Psoas muscle (tissue), 8 donors: ENCODE data around the gene MARF1. TPM values are rescaled to one million over a fixed set of nuclear protein-coding genes. Genes with fewer than 3 reads are reported as not detected.

Source experiments
- ATAC-seq, 4 donors: fragments of 200-7000 bp; cut with Tn5 transposase; one replicate each; pipeline ENCODE4 v1.9.1; 2020; ENCODE audit warnings: moderate library complexity in 3 of 4, mild to moderate bottlenecking in 2 of 4
- DNase-seq, 2 donors: peaks; one replicate each; pipeline ENCODE4 v3.0.0-alpha.2; 2020
- H3K27ac ChIP-seq: fragments of 200-600 bp; one replicate; pipeline ENCODE4 v1.8.0; 2022
- H3K27me3 ChIP-seq, 3 donors: fragments of 200-600 bp in 1 of 3; one replicate each; pipeline versions ENCODE4 v1.6.1 to v1.8.0; 2013 to 2022; ENCODE audit warnings: low read length in 2 of 3, mild to moderate bottlenecking in 2 of 3, moderate library complexity in 1 of 3; ENCODE audit not compliant: insufficient read depth in 3 of 3
- H3K36me3 ChIP-seq, 2 donors: fragments of 200-600 bp in 1 of 2; one replicate each; pipeline versions ENCODE4 v1.6.1 to v1.8.0; 2013 to 2022; ENCODE audit warnings: low read depth in 1 of 2, mild to moderate bottlenecking in 1 of 2, moderate library complexity in 1 of 2; ENCODE audit not compliant: insufficient read depth in 1 of 2
- H3K4me1 ChIP-seq: fragments of 200-600 bp; one replicate; pipeline ENCODE4 v1.8.0; 2022
- H3K4me3 ChIP-seq: fragments of 200-600 bp; one replicate; pipeline ENCODE4 v1.8.0; 2022; ENCODE audit warnings: mild to moderate bottlenecking
- H3K9me3 ChIP-seq: fragments of 200-600 bp; one replicate; pipeline ENCODE4 v1.8.0; 2022
- WGBS, 3 donors: extraction: QIAGEN DNeasy Blood & Tissue Kit; methylation state at CpG; one replicate each; pipeline versions ENCODE4 v1.1.6 to v1.1.7; 2013; 5-methylcytosine and 5-hydroxymethylcytosine counted together
- intact Hi-C, 2 donors: fragments of 100-400 bp; cut with DNase I; formaldehyde crosslinking; loops; one replicate each; pipeline versions ENCODE4 v1.11.0 to v1.14.2; 2022
- polyA plus RNA-seq, 3 donors: library from polyadenylated mRNA; stranded (reverse); fragments of 200-250 nt; gene quantifications; one replicate each; pipeline ENCODE4 v1.2.3, GENCODE V29; 2013
- total RNA-seq, 4 donors: library from RNA; stranded (reverse); fragmentation: NEBNext Ultra II Directional in 2 of 4; extraction: Animal tissue kit (Norgen Biotek cat#: 25700) in 2 of 4; gene quantifications; one replicate each; pipeline versions ENCODE4 v1.2.1 to v1.2.4, GENCODE V29; 2021 to 2023
- TF ChIP-seq, protein P1 (sequence below): fragments of 200-600 bp; IDR thresholded peaks from one replicate; pipeline ENCODE4 v1.8.0; 2022; ENCODE audit warnings: antibody characterized with exemption
- donor health status: healthy with polysubstance abuse.
- donor health status: DM: no; HTN: no; CAD: no; lungs with moderate emphysema.
- donor health status: Bipolar disorder and iron deficiency.
- donor health status: healthy.
- donor health status: DM: yes; HTN: yes; CAD: no.
- donor health status: DM: no; HTN: no; CAD: no.
- donor health status: DM: no; HTN: no; CAD: no.
- donor health status: DM: yes; HTN: yes; CAD: no.

Gene MARF1
- total and polyA plus RNA-seq, 7 donors = 13.4 to 91.5 (median 41.7) TPM

DNA sequence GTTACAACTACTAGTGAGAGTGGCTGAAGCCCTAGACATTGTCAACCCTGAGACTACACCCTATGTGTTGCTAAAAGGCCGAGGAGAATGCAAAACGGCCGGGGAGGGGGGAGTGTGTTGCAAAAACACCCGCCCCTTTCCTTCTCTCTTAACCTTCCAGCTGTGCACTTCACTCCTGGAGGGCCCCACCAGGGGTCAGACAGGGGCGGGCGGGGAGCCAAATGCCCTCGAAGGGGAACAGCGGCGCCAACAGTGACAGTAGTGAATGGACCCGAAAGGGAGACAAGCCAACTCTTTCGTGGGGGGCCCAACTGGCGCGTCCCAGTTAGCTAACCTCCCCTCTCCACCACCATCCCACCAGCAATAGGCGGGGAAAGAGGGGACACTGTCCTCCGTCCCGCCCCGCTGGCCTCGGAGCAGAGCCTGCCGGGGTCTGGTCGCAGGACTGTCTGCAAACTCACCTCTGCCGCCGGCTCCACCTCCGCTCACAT lies 352 bp downstream of the MARF1 start:
- intact Hi-C loops = loop anchor here in 1 of 2 donors (10.0 kb wide), 1 partner anchor 48 kb away; no protein-coding TSS in a partner anchor

DNA sequence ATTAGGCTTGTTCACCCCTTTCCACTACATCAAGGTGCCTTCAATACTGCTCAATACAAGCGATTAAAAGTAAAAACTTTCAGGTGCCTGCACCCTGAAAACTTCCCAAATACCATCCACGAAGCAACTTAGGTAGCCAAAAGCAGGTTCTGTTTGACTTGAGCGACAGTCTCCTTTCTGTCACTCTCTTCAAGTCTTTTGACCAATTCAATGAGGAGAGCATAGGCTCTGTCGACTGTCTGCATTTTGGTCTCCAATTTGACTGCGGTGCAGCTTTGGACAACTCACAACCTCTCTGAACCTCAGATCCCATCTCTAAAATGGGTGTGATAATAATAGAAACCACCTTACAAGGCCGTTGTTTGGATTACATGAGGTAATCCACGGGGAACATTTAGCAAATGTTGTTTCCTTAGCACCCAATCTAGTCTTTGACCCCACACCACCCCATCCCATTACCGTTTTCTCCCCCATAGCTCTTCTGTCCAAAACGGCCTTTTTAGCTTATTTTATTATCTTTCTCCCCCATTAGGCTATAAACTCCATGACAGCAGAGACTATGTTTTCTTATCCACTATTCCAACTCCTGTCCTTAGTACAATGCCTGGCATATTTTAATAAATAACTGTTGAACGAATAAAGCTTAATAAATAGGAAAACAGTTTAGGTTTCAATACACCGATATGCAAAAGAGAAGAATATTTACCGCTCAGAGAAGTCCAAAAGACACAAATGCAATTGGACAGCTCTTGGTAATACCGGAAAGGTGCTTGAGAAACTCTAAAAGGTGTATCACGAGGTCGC lies 999 bp downstream of the MARF1 start:
- DNase-seq (no peak), ATAC-seq (no peak)
- 20 to 22% (median 22%) methylated on average over 15 of the region's 15 CpGs for WGBS, 3 donors
- TF ChIP-seq, protein P1, sequence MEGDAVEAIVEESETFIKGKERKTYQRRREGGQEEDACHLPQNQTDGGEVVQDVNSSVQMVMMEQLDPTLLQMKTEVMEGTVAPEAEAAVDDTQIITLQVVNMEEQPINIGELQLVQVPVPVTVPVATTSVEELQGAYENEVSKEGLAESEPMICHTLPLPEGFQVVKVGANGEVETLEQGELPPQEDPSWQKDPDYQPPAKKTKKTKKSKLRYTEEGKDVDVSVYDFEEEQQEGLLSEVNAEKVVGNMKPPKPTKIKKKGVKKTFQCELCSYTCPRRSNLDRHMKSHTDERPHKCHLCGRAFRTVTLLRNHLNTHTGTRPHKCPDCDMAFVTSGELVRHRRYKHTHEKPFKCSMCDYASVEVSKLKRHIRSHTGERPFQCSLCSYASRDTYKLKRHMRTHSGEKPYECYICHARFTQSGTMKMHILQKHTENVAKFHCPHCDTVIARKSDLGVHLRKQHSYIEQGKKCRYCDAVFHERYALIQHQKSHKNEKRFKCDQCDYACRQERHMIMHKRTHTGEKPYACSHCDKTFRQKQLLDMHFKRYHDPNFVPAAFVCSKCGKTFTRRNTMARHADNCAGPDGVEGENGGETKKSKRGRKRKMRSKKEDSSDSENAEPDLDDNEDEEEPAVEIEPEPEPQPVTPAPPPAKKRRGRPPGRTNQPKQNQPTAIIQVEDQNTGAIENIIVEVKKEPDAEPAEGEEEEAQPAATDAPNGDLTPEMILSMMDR = no peak
- H3K27ac ChIP-seq = peak overlapping the region; percentile 99
- intact Hi-C loops = loop anchor here in 1 of 2 donors (2.0 to 10.0 kb wide), 2 partner anchors 47 to 121 kb away; no protein-coding TSS in a partner anchor
- peaks cover 26% of the 10 kb centered on the region for H3K4me1 ChIP-seq
- peaks cover 4 to 31% of the 10 kb centered on the region in 2 donors for H3K36me3 ChIP-seq
- H3K9me3 ChIP-seq = no peaks in the 10 kb centered on the region
- H3K27me3 ChIP-seq = no peaks in the 10 kb centered on the region
- H3K4me3 ChIP-seq = peak overlapping the region; percentile 87

More for the DNA sequence above, 352 bp downstream of the MARF1 start:
- H3K36me3 ChIP-seq = peaks cover 0 to 25% of the 10 kb centered on the region in 2 donors
- no peaks in the 10 kb centered on the region for H3K9me3 ChIP-seq
- ATAC-seq (peak; percentile 69 to 80 (median 76)), DNase-seq (peak; percentile 79 to 89)
- H3K4me1 ChIP-seq = peaks cover 26% of the 10 kb centered on the region
- H3K27me3 ChIP-seq = no peaks in the 10 kb centered on the region
- TF ChIP-seq, protein P1 = peak; percentile 18
- 0 to 1% (median 0%) methylated on average over 12 to 23 of the region's 23 CpGs for WGBS, 3 donors
- peak overlapping the region; percentile 87 for H3K4me3 ChIP-seq
- peak overlapping the region; percentile 99 for H3K27ac ChIP-seq

DNA sequence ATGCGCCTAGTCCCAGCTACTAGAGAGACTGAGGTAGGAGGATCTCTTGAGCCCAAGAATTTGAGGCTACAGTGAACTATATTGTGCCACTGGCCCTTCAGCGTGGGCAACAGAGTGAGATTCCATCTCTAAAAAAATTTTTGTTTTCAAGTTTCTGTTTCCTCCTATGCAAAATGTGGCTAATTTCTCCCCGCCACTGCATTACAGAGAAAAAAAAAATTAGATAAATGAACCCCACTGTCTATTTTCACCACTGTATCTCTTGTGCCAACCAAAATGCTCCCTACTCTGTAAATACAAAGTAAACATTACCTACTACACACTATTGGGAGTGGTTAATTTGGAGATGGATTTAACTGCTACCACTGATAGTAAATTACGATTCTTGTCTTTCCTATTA lies 2.0 kb downstream of the MARF1 start:
- no peak for DNase-seq
- 82 to 87% (median 83%) methylated on average over 4 of the region's 4 CpGs for WGBS, 3 donors
- Histone ChIP-seq H3K4me3 (peak overlapping the region; percentile 87), H3K4me1 (peaks cover 26% of the 10 kb centered on the region), H3K27ac (peak overlapping the region; percentile 99), H3K27me3 (no peaks in the 10 kb centered on the region), H3K36me3 (peaks cover 8 to 41% of the 10 kb centered on the region in 2 donors), H3K9me3 (no peaks in the 10 kb centered on the region)
- intact Hi-C loops = loop anchor here in 1 of 2 donors (2.0 to 10.0 kb wide), 2 partner anchors 46 to 120 kb away; no protein-coding TSS in a partner anchor
- TF ChIP-seq, protein P1 = no peak
- ATAC-seq = no peak

DNA sequence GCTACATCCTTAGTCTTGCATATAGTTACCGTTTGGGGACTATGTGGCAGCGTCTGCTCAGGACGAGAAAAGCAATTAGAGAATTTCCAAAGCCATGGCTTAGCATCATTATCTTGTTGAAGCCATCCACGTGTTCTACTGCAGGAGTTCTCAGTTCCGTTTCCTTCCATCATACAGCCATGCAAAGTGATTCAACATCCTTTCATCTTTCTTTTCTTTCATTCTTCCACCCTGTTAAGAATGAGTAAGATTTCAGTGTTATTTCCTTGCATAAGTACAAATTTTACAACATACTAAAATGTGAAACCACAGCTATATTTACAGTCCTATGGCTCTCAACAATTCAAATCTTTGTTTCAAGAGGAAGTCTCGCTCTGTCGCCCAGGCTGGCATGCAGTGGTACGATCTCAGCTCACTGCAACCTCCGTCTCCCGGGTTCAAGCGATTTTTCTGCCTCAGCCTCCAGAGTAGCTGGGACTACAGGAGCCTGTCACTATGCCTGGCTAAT lies 3.8 kb downstream of the MARF1 start:
- intact Hi-C loops = no loop called here
- H3K27ac ChIP-seq = no peak overlapping the region
- H3K36me3 ChIP-seq = peaks cover 16 to 60% of the 10 kb centered on the region in 2 donors

More for the DNA sequence above, 3.8 kb downstream of the MARF1 start:
- Histone ChIP-seq H3K4me3 (no peak overlapping the region), H3K4me1 (peaks cover 26% of the 10 kb centered on the region), H3K27me3 (no peaks in the 10 kb centered on the region), H3K9me3 (no peaks in the 10 kb centered on the region)
- TF ChIP-seq, protein P1 = no peak
- WGBS, 3 donors = 83 to 89% (median 87%) methylated on average over 11 of the region's 11 CpGs
- DNase-seq (no peak), ATAC-seq (no peak)
